HepG2 (cell line): ENCODE measurements around the gene NINL. TPM values are rescaled to one million over a fixed set of nuclear protein-coding genes. Genes with fewer than 3 reads are reported as not detected.

ENCODE experiments used
- ARID2 ChIP-seq: sonication (generic); formaldehyde crosslinking; IDR thresholded peaks from 2 replicates; pipeline ENCODE4 v1.8.1; 2022; ENCODE audit warnings: mild to moderate bottlenecking, missing genetic modification reagents, borderline replicate concordance
- ARNT ChIP-seq: fragments of 450-650 bp; IDR thresholded peaks from 2 replicates; pipeline ENCODE4 v1.6.1; 2017
- HCFC1 ChIP-seq: fragments of 150-350 bp; IDR thresholded peaks from 2 replicates; pipeline ENCODE4 v1.6.1; 2014; ENCODE audit warnings: low read depth, low read length
- IRF2 ChIP-seq: IDR thresholded peaks from 2 replicates; pipeline ENCODE4 v1.6.1; 2018; ENCODE audit warnings: missing genetic modification reagents, missing compliant biosample characterization
- MLXIP ChIP-seq: sonication (generic); formaldehyde crosslinking; IDR thresholded peaks from 2 replicates; pipeline ENCODE4 v1.9.0; 2021; ENCODE audit warnings: missing genetic modification reagents, borderline replicate concordance
- NAIF1 ChIP-seq: sonication (generic); formaldehyde crosslinking; IDR thresholded peaks from 2 replicates; pipeline ENCODE4 v1.5.0; 2020; ENCODE audit warnings: mild to moderate bottlenecking, missing genetic modification reagents, borderline replicate concordance
- NFAT5 ChIP-seq: sonication (generic); formaldehyde crosslinking; IDR thresholded peaks from 2 replicates; pipeline ENCODE4 v1.4.0; 2020; ENCODE audit warnings: missing genetic modification reagents
- PATZ1 ChIP-seq: sonication (generic); formaldehyde crosslinking; IDR thresholded peaks from 2 replicates; pipeline ENCODE4 v1.4.0; 2020; ENCODE audit warnings: missing genetic modification reagents
- RXRA ChIP-seq: sonication (generic); formaldehyde crosslinking; IDR thresholded peaks from 2 replicates; pipeline ENCODE4 v1.5.1; 2020; ENCODE audit warnings: missing genetic modification reagents
- TRIM22 ChIP-seq: fragments of 450-650 bp; IDR thresholded peaks from 2 replicates; pipeline ENCODE4 v1.6.1; 2017
- WIZ ChIP-seq: sonication (generic); formaldehyde crosslinking; IDR thresholded peaks from 2 replicates; pipeline ENCODE4 v1.5.1; 2020; ENCODE audit warnings: mild to moderate bottlenecking, missing genetic modification reagents
- ZFP36 ChIP-seq: fragments of 150-350 bp; IDR thresholded peaks from 2 replicates; pipeline ENCODE4 v1.6.1; 2018; ENCODE audit warnings: borderline replicate concordance, low read length, low read depth; ENCODE audit not compliant: partially characterized antibody
- ZNF224 ChIP-seq: sonication (generic); formaldehyde crosslinking; IDR thresholded peaks from 2 replicates; pipeline ENCODE4 v1.5.0; 2020; ENCODE audit warnings: mild to moderate bottlenecking, missing genetic modification reagents
- ZNF225 ChIP-seq: sonication (generic); formaldehyde crosslinking; IDR thresholded peaks from 2 replicates; pipeline ENCODE4 v1.4.0; 2020; ENCODE audit warnings: mild to moderate bottlenecking, missing genetic modification reagents
- ZNF317 ChIP-seq: sonication (generic); formaldehyde crosslinking; IDR thresholded peaks from 2 replicates; pipeline ENCODE4 v1.5.0; 2020; ENCODE audit warnings: mild to moderate bottlenecking, missing genetic modification reagents
- ZNF547 ChIP-seq: sonication (generic); formaldehyde crosslinking; IDR thresholded peaks from 2 replicates; pipeline ENCODE4 v1.5.1; 2020; ENCODE audit warnings: mild to moderate bottlenecking, missing genetic modification reagents
- ZNF615 ChIP-seq: sonication (generic); formaldehyde crosslinking; IDR thresholded peaks from 2 replicates; pipeline ENCODE4 v1.5.0; 2020; ENCODE audit warnings: mild to moderate bottlenecking, missing genetic modification reagents, borderline replicate concordance
- ZNF737 ChIP-seq: sonication (generic); formaldehyde crosslinking; IDR thresholded peaks from 2 replicates; pipeline ENCODE4 v1.5.0; 2020; ENCODE audit warnings: missing genetic modification reagents, mild to moderate bottlenecking, borderline replicate concordance
- ZNF775 ChIP-seq: sonication (generic); formaldehyde crosslinking; IDR thresholded peaks from 2 replicates; pipeline ENCODE4 v1.4.0; 2020; ENCODE audit warnings: missing genetic modification reagents, mild to moderate bottlenecking, moderate library complexity, borderline replicate concordance
- polyA plus RNA-seq, 8 experiments: library from polyadenylated mRNA; depleted of rRNA in 3 of 8; stranded (reverse) in 7 of 8; unstranded in 1 of 8; fragments of >200 nt; fragmentation: Illumina TruSeq in 4 of 8; extraction: Trizol in 4 of 8; gene quantifications; 2 replicates each; pipeline versions ENCODE4 v1.2.1 to v1.2.3, GENCODE V29; 2011 to 2016; ENCODE audit warnings: low read depth in 4 of 8, missing spikeins in 1 of 8, mixed read lengths in 1 of 8; ENCODE audit not compliant: insufficient read depth in 1 of 8
- total RNA-seq, 5 experiments: library from RNA; depleted of rRNA; stranded (reverse); fragments of >200 nt; fragmentation: Illumina TruSeq; extraction: Trizol; gene quantifications; 2 replicates each; pipeline ENCODE4 v1.2.3, GENCODE V29; 2016; ENCODE audit warnings: low read depth in 1 of 5

Gene NINL
- total and polyA plus RNA-seq, 2 of the 13 experiments (the other 11 are each of a cell fraction or from before 2014, with no cell fraction given) = 32.3 to 34.3 TPM

- no peak for TF ChIP-seq PATZ1 (CRISPR knock-in tag)
- TF ChIP-seq ZNF225 (CRISPR knock-in tag) = peak; percentile 66; the same call in 1 of the 2 replicates
- TF ChIP-seq HCFC1 = no peak
- TF ChIP-seq ZNF317 = no peak
- no peak for TF ChIP-seq RXRA (CRISPR knock-in tag)
- TF ChIP-seq ZNF775 (CRISPR knock-in tag) = 0 out of 2 replicates have a peak, but pooled peaks have one; percentile 33
- TF ChIP-seq MLXIP = no peak
- no peak for TF ChIP-seq ZFP36
- peak; percentile 76; the same call in 1 of the 2 replicates for TF ChIP-seq ZNF547 (CRISPR knock-in tag)
- TF ChIP-seq WIZ (CRISPR knock-in tag) = peak; percentile 39; the same call in 1 of the 2 replicates
- TF ChIP-seq ARNT = no peak
- no peak for TF ChIP-seq ZNF615
- peak; percentile 88; the same call in 1 of the 2 replicates for TF ChIP-seq NFAT5
- no peak for TF ChIP-seq ARID2
- peak; percentile 82; the same call in 1 of the 2 replicates for TF ChIP-seq ZNF737 (CRISPR knock-in tag)
- TF ChIP-seq IRF2 (CRISPR knock-in tag) = peak; percentile 42; the same call in 1 of the 2 replicates
- peak; percentile 77 for TF ChIP-seq ZNF224 (CRISPR knock-in tag)
- no peak for TF ChIP-seq TRIM22
- TF ChIP-seq NAIF1 (CRISPR knock-in tag) = no peak
Observed at GRCh38 chr20:25623225-25623735, 37.9 kb upstream of the NINL start (continued).
